Caki2 (cell line): ENCODE results near the gene ROS1. TPM values are rescaled to one million over a fixed set of nuclear protein-coding genes. Genes with fewer than 3 reads are reported as not detected.

Source experiments
- DNase-seq: peaks from one replicate; pipeline ENCODE4 v3.0.0-alpha.2; 2015; ENCODE audit warnings: low read depth
- in situ Hi-C: cut with HindIII; loops from 2 replicates; pipeline ENCODE4 v1.10.0; 2016; ENCODE audit warnings: low sequenced_read_pairs, low pct_unique_long_range_greater_than_20kb, mixed read lengths
- total RNA-seq: library from RNA; depleted of rRNA; stranded (reverse); fragments of >200 nt; shearing (Covaris generic); gene quantifications from 2 replicates; pipeline ENCODE4 v1.2.3, GENCODE V29; 2014; ENCODE audit warnings: low replicate concordance

Gene ROS1
- total RNA-seq, 1 experiment from 2014 or later = not detected

DNA sequence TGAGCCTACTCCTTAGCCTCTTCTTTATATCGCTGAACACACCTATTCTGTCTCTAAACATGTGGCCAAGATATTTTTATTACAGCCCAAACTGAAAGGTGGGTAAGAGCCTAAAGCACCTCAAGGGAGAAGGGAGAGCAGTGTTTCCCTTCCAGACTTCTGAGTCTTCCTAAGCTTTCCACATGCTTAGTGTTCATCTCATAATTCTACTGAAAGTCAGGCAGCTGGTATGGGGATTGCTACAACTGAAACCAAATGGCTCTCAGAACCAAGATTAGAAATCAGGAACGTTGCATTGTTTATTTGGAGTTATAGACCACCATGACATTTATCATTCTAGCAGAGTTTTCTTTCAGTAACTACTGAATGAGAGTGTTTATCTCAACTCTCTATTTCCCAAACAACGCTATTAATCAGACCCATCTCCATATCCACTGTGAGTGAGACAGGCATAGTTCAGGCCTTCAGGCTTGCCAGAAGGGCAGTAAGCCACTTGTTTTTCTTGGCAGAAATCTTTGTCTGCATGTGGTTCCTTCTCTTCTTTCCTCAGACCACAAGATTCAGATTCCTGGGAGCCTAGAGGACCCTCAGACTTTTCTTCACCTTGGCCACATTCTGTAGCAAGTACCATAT, 137.5 kb downstream of the ROS1 start:
- DNase-seq = no peak
- in situ Hi-C loops = no loop called here

- in situ Hi-C loops = no loop called here
- DNase-seq = no peak
Observed at GRCh38 chr6:117280922-117281321, 144.8 kb downstream of the ROS1 start.

DNA sequence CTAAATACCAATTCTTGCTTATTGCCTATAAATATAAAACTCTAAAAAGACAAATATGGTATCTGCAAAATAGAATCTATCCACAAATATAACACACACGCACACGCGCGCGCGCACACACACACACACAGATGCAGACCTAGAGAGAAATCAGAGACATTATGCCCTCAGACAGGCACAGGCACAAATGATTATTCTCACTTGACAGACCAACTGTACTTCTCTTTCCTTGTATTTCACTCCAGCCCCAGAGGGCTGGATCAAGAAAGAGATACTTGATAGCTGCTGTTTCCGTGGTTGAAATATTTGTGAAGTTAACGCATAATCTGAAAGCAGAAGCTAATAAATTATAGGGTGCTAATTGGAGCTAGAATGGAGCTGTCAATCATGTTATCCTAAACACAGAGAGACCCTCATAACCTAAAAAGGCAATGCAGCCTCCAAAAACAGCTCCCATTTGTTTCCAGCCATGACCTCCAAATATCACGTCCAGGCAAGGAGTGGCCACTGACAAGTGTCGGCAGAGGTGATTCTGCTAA, 148.9 kb downstream of the ROS1 start:
- in situ Hi-C loops = no loop called here
- no peak for DNase-seq

DNA sequence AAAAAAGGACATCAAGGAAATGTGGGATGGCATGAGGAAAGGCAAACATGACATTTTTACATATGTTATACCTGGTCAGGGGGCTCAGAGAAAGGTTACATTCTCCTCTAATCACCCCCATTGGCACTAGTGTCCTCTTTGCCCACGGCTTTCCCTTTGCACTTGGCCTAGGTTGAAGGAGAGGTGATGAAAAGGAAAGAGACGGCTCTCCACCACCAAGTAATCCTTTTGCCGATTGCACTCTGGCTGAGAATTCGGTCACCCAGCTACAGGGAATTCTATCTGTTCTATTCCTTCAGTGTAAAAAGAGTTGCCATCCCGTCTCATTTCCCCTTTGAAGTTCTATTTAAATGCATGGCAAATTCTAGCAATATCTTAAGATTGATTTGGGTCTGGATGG, 150.0 kb downstream of the ROS1 start:
- in situ Hi-C loops = no loop called here
- DNase-seq = no peak

DNA sequence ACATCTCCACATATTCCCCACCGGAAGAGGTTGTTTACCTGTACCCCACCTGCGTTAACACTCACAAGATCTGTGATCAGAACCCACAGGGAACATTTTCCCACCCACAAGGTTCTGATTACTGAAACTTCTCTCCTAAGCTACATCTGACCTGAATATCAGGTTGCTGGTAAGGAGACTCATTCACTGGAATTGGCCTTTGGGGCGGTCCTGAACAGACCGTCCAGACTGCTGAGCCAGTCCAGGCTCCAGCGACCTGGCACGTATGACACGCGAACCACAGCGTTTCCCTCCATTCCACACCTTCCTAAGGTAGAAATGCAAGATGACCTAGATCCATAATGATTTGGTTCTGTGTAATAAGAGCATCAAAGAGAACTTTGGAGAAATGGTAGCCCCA, 150.5 kb downstream of the ROS1 start:
- no peak for DNase-seq

DNA sequence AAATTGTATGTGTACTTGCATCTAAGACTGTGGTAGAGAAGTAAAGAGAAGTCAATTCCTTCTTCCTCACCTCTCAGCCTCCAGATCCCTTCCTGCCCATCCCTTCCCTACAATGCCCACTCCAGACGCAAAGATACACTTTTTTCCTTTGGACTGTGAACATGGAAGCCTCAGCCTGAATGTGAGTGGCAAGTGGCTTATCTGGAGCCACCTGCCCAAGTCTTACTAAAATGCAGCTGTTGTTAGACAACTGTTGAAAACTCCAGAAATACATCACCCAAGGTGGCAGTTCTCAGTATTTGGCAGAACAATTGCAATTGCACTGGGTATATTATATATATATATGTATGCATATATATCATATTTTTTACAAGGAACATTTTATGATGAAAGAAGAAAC, 152.9 kb downstream of the ROS1 start:
- in situ Hi-C loops = no loop called here
- DNase-seq = no peak

More for the DNA sequence above, 150.5 kb downstream of the ROS1 start:
- in situ Hi-C loops = no loop called here

DNA sequence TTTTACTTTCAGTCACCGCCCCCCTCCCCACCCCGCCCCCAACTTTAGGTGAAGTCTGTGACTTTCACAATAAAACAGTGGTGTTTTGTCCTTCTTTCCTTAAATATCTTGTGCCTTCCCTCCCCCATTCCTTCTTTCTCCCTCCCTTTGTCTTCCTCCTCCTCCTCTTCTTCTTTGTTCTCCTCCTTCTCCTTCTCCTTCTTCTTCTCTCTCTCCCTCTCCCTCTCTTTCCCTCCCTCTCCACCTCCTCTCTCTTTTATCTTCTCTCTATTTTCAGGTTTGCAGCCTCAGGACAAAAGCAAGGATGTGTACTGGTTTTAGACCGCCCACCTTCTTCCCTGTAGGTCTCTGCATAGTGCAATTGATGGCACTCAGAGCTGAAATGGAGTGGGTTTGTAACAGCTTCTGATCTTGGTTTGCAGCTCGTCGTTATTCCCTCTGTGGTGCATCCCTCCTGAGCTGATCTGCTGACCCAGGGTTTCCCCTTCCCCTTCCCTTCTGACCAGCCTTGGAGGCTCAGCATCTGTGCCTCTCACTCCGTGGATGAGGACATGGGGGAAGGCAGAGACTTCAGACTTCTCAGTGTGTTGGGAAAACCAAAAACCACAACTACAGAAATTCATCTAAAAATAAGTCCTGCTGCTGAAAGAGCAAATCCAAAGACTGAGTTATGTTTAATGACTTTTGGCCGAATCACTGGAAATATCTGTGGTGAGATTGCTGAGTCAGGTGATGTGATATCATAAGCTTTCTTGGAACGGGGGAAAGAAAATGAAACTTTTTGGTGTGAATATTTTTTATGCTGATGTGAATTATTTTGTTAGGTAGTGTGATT, 153.5 kb downstream of the ROS1 start:
- DNase-seq = no peak
- in situ Hi-C loops = no loop called here

DNA sequence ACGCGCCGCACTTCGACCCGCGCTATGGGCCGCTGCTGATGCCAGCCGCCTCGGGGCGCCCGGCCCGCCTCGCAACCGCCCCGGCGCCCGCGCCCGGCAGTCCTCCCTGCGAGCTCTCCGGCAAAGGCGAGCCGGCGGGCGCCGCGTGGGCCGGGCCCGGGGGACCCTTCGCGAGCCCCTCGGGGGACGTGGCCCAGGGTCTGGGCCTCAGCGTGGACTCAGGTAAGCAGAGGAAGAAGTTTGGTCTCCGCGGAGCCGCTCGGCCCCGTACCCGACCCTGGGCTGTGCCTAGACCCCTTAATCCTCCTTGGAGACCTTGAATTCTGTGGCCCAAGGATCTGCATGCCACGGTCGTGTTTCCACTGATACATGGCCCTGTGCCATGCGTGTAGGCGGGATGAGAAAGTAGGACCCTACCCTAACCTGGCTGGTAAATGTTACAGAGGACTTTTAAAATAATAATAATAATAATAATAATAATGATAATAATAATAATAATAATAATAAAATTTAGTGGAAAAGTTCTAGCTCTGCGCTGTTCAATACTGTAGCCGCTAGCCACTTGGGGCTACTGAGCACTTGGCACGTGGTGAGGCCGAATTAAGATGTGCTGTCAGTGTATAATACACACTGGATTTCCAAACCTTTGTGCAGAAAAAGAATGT, 154.8 kb downstream of the ROS1 start:
- no peak for DNase-seq
- in situ Hi-C loops = no loop called here

DNA sequence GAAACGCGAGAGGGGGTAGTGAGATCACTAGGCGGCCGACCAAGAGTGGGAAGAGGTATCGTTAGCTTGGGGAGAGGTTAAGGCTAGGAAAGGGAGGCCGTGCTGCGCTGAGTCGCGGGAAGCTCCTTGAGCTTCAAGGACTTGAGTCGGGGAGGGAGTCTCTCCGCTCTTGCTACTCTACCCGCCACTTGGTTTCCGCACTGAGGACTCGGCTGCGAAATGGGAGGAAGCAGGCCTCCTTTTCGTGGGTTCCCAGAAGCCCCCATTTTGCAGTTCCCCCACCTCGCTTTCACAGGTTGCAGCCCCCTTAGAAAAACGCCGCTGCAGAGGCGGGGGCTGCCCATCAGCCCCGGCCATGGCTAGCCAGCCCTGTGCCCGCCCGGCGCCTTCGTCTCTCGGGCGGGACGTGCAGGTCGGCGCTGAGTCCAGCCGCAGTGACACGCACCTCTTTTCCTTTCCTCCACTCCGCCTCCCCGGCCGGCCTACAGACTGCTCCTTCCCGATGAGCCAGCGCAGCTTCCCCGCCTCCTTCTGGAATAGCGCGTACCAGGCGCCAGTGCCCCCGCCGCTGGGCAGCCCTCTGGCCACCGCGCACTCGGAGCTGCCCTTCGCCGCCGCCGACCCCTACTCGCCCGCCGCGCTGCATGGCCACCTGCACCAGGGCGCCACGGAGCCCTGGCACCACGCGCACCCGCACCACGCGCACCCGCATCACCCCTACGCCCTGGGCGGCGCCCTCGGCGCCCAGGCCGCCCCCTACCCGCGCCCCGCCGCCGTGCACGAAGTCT, 155.5 kb downstream of the ROS1 start:
- in situ Hi-C loops = no loop called here
- no peak for DNase-seq

GRCh38 chr6:117269638-117270054, 156.1 kb downstream of the ROS1 start:
- DNase-seq = no peak
- in situ Hi-C loops = no loop called here

GRCh38 chr6:117268924-117269323, 156.8 kb downstream of the ROS1 start:
- no peak for DNase-seq
- in situ Hi-C loops = no loop called here

- DNase-seq = no peak
- in situ Hi-C loops = no loop called here
Observed at GRCh38 chr6:117267766-117268534, 157.8 kb downstream of the ROS1 start.

- in situ Hi-C loops = no loop called here
Observed at GRCh38 chr6:117267054-117267347, 158.7 kb downstream of the ROS1 start.

DNA sequence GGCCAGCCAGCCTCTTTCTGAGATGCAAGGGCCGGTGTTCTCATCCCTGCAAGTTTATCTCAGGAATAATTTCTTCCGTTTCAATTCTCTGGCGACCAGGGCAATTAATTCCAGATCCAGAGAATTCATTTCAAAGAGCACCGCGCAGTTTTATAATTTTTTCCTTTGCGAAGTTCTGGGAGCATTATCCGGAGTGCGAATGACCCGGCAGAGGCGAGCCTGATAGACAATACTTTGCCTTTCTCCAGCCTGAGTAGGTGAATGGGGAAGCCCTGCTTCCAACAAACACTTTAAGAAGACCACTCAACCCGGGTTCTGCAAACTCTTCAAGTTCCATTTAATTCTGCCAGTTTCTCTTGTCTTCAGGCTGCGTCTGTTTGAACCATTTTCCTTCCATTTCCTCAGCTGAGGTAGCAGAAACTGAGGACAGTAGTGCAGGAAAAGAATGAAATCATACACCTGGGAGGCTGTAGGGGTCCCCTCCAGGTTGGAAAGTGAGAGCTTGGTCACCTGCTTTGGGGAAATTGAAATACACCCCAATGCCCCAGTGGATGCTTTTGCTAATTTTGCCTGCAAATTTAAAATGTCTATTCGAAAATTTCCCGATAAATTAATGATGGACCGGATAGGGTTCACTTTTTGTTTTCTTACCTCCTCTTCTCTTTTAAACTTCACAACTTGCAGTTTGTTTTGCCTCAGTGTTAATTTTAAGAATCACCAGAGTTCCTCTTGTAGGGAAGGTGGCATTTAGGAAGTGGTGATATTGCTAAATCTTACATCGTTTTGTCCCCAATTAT, 159.3 kb downstream of the ROS1 start:
- no peak for DNase-seq
- in situ Hi-C loops = no loop called here

More at GRCh38 chr6:117267054-117267347, 158.7 kb downstream of the ROS1 start:
- no peak for DNase-seq

GRCh38 chr6:117265410-117266256, 160.1 kb downstream of the ROS1 start, which contains the start of gene VGLL2:
VGLL2 (plus strand) TSS chr6:117265558; CDS start chr6:117265764, 206 bp downstream.
- DNase-seq = no peak
- in situ Hi-C loops = no loop called here

DNA sequence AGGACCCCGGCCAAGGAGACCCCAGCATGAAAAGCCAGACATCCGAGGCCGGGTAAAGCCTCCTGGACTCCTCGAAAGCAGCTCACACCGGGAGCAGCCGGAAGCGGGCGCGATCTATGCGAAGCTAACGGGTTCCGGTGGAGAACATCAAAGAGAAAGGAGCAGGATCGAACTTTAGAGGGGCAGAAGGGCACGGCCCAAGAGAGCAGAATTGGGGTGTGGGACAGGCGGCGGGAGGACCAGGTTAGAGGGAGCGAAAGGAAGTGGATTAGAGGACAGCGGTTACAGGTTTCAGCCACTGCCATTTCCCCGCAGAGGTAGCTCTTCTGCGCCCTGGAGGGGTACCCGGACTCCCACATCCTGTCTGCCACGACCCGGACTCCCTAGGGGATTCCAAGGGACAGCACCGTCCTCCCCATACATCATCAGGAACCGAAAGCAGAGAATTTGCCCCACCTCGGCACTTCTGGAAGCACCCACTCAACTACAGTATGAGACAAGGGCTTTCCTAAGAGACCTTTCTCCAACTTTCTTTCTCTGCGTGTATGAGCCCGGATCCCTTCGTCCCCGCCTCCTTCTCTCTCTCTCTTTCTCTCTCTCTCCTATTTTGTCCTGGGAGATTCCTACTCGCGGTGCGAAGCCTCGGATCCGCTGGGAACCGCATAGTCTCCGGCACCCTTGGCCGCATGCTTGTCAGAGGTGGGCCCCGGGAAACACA, 160.9 kb downstream of the ROS1 start:
- DNase-seq = no peak
- in situ Hi-C loops = no loop called here
